K562 (cell line): ENCODE results near the gene DYNLT4. TPM values are rescaled to one million over a fixed set of nuclear protein-coding genes. Genes with fewer than 3 reads are reported as not detected.

Source experiments
- E2F6 ChIP-seq, 2 experiments: IDR thresholded peaks; 2 replicates each; pipeline ENCODE4 v1.6.1; 2011; ENCODE audit warnings: borderline replicate concordance in 1 of 2, control low read depth in 1 of 2, low read depth in 1 of 2, low read length in 1 of 2, mild to moderate bottlenecking in 1 of 2, mixed read lengths in 1 of 2, moderate library complexity in 1 of 2; ENCODE audit not compliant: insufficient read depth in 1 of 2, insufficient read length in 1 of 2, poor library complexity in 1 of 2, severe bottlenecking in 1 of 2; ENCODE audit errors: extremely low read depth in 1 of 2
- ETS2 ChIP-seq: IDR thresholded peaks from 2 replicates; pipeline ENCODE4 v1.6.1; 2016; ENCODE audit warnings: borderline replicate concordance, missing genetic modification characterization, mild to moderate bottlenecking, moderate library complexity, missing compliant biosample characterization; ENCODE audit not compliant: poor library complexity, severe bottlenecking
- ETV5 ChIP-seq: sonication (generic); formaldehyde crosslinking; IDR thresholded peaks from 2 replicates; pipeline ENCODE4 v1.4.0; 2020; ENCODE audit warnings: low read depth, mild to moderate bottlenecking, missing genetic modification reagents
- HDAC1 ChIP-seq, 2 experiments: fragments of 450-650 bp; IDR thresholded peaks; 2 replicates each; pipeline ENCODE4 v1.6.1; 2016 to 2017; ENCODE audit warnings: inconsistent platforms in 1 of 2, mild to moderate bottlenecking in 1 of 2, moderate library complexity in 1 of 2
- MAFK ChIP-seq: IDR thresholded peaks from 2 replicates; pipeline ENCODE4 v1.6.1; 2011; ENCODE audit warnings: low read length, improper control_type of control experiment
- MED1 ChIP-seq: sonication (generic); formaldehyde crosslinking; IDR thresholded peaks from 2 replicates; pipeline ENCODE4 v1.8.1; 2023; ENCODE audit warnings: missing genetic modification reagents, borderline replicate concordance
- PRMT5 ChIP-seq: sonication (generic); formaldehyde crosslinking; IDR thresholded peaks from 2 replicates; pipeline ENCODE4 v1.5.0; 2020; ENCODE audit warnings: missing genetic modification reagents
- RFX7 ChIP-seq: fragments of 250-450 bp; sonication (Bioruptor Pico); IDR thresholded peaks from 2 replicates; pipeline ENCODE4 v1.5.1; 2021; ENCODE audit warnings: mild to moderate bottlenecking
- SRSF3 ChIP-seq: fragments of 200-400 bp; formaldehyde crosslinking; IDR thresholded peaks from 2 replicates; pipeline ENCODE4 v1.6.1; 2016; ENCODE audit warnings: mild to moderate bottlenecking, low read length, moderate library complexity; ENCODE audit not compliant: insufficient read depth
- TEAD4 ChIP-seq, 2 experiments: sonication (generic) in 1 of 2; formaldehyde crosslinking in 1 of 2; IDR thresholded peaks; 2 replicates each; pipeline versions ENCODE4 v1.6.1 to v1.8.0; 2012 to 2022; ENCODE audit warnings: borderline replicate concordance in 1 of 2, inconsistent platforms in 1 of 2, low read length in 1 of 2, mild to moderate bottlenecking in 1 of 2, missing genetic modification reagents in 1 of 2
- ZNF449 ChIP-seq: fragments of 250-450 bp; sonication (Bioruptor Pico); IDR thresholded peaks from 2 replicates; pipeline ENCODE4 v1.8.0; 2022; ENCODE audit warnings: moderate library complexity, mild to moderate bottlenecking, inconsistent platforms
- ZNF551 ChIP-seq: fragments of 250-450 bp; sonication (Bioruptor Pico); IDR thresholded peaks from 2 replicates; pipeline ENCODE4 v1.5.0; 2021; ENCODE audit warnings: mild to moderate bottlenecking, moderate library complexity
- ZNF639 ChIP-seq, 2 experiments: fragments of 200-800 bp in 1 of 2; sonication (Bioruptor generic) in 1 of 2; sonication (generic) in 1 of 2; formaldehyde crosslinking in 1 of 2; IDR thresholded peaks in 1 of 2; conservative IDR thresholded peaks in 1 of 2; 2 replicates each; pipeline versions ENCODE4 v1.5.0 to v1.6.1; 2016 to 2020; ENCODE audit warnings: missing compliant biosample characterization in 1 of 2, missing genetic modification characterization in 1 of 2, missing genetic modification reagents in 1 of 2
- ZNF77 ChIP-seq: fragments of 250-450 bp; sonication (Bioruptor Pico); IDR thresholded peaks from 2 replicates; pipeline ENCODE4 v1.5.0; 2020
- polyA plus RNA-seq, 8 experiments: library from polyadenylated mRNA; depleted of rRNA in 4 of 8; stranded (reverse) in 5 of 8; unstranded in 3 of 8; fragments of >200 nt; fragmentation: Nextera tagmentation in 2 of 8; fragmentation: Illumina TruSeq in 1 of 8; extraction: Ambion mirVana in 2 of 8; extraction: Trizol in 1 of 8; gene quantifications; 2 replicates each; pipeline versions ENCODE4 v1.2.1 to v1.2.3, GENCODE V29; 2011 to 2014; ENCODE audit warnings: inconsistent platforms in 1 of 8, missing spikeins in 1 of 8
- total RNA-seq, 7 experiments: library from RNA; depleted of rRNA in 6 of 7; stranded (reverse); fragments of >200 nt in 6 of 7; fragmentation: Illumina TruSeq in 2 of 7; extraction: Trizol in 2 of 7; gene quantifications; 2 replicates each; pipeline versions ENCODE4 v1.2.1 to v1.2.3, GENCODE V29; 2011 to 2021; ENCODE audit warnings: low replicate concordance in 1 of 7
- TF ChIP-seq, protein P1 (sequence below): fragments of 450-650 bp; formaldehyde crosslinking; IDR thresholded peaks from 2 replicates; pipeline ENCODE4 v1.4.0; 2020; ENCODE audit warnings: mild to moderate bottlenecking
- TF ChIP-seq, protein P2 (sequence below), 2 experiments: fragments of 450-650 bp in 1 of 2; sonication (generic) in 1 of 2; formaldehyde crosslinking; conservative IDR thresholded peaks; 2 replicates each; pipeline versions ENCODE4 v1.4.0 to v1.8.1; 2020 to 2022; ENCODE audit warnings: mild to moderate bottlenecking in 1 of 2, missing genetic modification reagents in 1 of 2
- TF ChIP-seq, protein P3 (sequence below): fragments of 450-650 bp; conservative IDR thresholded peaks from 2 replicates; pipeline ENCODE4 v1.6.1; 2016; ENCODE audit warnings: missing genetic modification characterization, low read depth, mild to moderate bottlenecking, control low read depth, missing compliant biosample characterization

The DYNLT4 gene
- total and polyA plus RNA-seq, 9 of the 15 experiments (the other 6 are each of a cell fraction or from before 2014, with no cell fraction given) = 0.29 to 0.73 TPM; not detected in 7

DNA sequence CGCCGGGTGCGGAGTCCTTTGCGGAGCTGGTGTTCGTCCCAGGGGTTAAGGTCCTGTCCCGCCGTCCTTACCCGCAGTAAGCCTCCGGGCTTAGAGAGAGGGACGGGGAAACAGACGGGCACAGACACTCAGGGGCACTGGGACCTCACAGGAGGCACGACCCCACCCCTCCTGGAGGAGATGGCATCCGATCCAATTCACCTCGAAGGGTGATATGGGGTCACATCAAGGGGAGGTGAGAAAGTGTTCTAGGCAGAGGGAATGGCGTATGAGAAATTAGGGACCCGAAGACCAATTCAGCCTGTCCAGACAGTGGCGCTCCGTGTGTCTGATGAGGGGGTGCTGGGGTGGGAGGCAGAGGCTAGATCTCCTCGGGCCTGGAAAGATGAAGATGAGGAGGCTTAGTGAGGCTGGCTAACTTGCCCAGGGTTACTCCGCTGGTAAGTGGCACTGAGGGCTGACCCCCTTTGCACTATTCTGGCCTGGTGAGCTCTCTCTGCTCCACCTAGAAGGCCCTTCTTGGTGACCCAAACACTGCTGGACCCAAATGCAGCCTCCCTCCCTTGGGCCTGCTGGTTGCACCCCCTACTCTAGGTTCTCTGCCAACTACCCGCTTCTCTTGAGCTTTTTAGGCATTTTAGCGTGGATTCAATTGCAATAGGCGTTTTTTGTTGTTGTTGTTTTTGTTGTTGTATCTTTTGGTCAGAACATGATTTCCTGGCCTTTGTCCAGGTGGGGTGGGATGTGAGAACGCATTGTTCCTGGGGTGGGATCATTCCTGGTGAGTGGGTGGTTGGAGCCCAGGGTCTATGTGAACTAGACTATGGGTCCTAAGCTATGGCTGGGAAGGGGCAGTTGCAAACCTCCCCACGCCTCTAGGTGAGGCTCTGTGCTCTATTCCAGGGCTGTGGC is 13.4 kb upstream of the DYNLT4 start (continued):
- TF ChIP-seq ZNF551 (no peak), ZNF449 (CRISPR knock-in tag) (no peak), ZNF77 (CRISPR knock-in tag) (no peak), E2F6 (IDR thresholded peaks at IDR 0.05; ENCODE audit: borderline replicate concordance in 1 of 2, extremely low read depth in 1 of 2, insufficient read depth in 1 of 2, insufficient read length in 1 of 2, low read depth in 1 of 2, low read length in 1 of 2, poor library complexity in 1 of 2, severe bottlenecking in 1 of 2) (no peak), MAFK (no peak), MED1 (CRISPR knock-in tag) (no peak), TEAD4 (IDR thresholded peaks at IDR 0.05; ENCODE audit: low read length) (no peak), TEAD4 (CRISPR knock-in tag; IDR thresholded peaks at IDR 0.05; ENCODE audit: borderline replicate concordance) (no peak), ZNF639 (CRISPR knock-in tag; conservative IDR thresholded peaks at IDR 0.05 in 1 of 2, IDR thresholded peaks at IDR 0.05 in 1 of 2) (0 out of 4 replicates have a peak, but pooled peaks of 1 of the 2 experiments have one; percentile 16), ETS2 (tag) (no peak), HDAC1 (IDR thresholded peaks at IDR 0.05) (peak in 1 of 2 experiments; percentile 23; a peak in 1 of 4 replicates), ETV5 (CRISPR knock-in tag) (no peak), PRMT5 (CRISPR knock-in tag) (no peak), SRSF3 (no peak), RFX7 (no peak)
- TF ChIP-seq, protein P1, sequence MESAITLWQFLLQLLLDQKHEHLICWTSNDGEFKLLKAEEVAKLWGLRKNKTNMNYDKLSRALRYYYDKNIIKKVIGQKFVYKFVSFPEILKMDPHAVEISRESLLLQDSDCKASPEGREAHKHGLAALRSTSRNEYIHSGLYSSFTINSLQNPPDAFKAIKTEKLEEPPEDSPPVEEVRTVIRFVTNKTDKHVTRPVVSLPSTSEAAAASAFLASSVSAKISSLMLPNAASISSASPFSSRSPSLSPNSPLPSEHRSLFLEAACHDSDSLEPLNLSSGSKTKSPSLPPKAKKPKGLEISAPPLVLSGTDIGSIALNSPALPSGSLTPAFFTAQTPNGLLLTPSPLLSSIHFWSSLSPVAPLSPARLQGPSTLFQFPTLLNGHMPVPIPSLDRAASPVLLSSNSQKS = no peak
- TF ChIP-seq, protein P2, sequence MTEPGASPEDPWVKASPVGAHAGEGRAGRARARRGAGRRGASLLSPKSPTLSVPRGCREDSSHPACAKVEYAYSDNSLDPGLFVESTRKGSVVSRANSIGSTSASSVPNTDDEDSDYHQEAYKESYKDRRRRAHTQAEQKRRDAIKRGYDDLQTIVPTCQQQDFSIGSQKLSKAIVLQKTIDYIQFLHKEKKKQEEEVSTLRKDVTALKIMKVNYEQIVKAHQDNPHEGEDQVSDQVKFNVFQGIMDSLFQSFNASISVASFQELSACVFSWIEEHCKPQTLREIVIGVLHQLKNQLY (CRISPR knock-in tag; conservative IDR thresholded peaks at IDR 0.05) = no peak
- TF ChIP-seq, protein P3, sequence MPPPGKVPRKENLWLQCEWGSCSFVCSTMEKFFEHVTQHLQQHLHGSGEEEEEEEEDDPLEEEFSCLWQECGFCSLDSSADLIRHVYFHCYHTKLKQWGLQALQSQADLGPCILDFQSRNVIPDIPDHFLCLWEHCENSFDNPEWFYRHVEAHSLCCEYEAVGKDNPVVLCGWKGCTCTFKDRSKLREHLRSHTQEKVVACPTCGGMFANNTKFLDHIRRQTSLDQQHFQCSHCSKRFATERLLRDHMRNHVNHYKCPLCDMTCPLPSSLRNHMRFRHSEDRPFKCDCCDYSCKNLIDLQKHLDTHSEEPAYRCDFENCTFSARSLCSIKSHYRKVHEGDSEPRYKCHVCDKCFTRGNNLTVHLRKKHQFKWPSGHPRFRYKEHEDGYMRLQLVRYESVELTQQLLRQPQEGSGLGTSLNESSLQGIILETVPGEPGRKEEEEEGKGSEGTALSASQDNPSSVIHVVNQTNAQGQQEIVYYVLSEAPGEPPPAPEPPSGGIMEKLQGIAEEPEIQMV (tag) = no peak
